GM19328 (cell line): Measurements from ENCODE around the gene SLC9C2.
"Not testable (repeated sequence)": the region's sequence is repeated elsewhere in the genome, so short reads cannot be mapped to it uniquely, and the experiment has no call there.

ENCODE experiments used
- ATAC-seq: cut with Tn5 transposase; IDR thresholded peaks from one replicate; pipeline ENCODE4 v1.9.1; 2021; ENCODE audit warnings: mild to moderate bottlenecking, moderate library complexity; ENCODE audit not compliant: unreplicated experiment

SLC9C2 gene

DNA sequence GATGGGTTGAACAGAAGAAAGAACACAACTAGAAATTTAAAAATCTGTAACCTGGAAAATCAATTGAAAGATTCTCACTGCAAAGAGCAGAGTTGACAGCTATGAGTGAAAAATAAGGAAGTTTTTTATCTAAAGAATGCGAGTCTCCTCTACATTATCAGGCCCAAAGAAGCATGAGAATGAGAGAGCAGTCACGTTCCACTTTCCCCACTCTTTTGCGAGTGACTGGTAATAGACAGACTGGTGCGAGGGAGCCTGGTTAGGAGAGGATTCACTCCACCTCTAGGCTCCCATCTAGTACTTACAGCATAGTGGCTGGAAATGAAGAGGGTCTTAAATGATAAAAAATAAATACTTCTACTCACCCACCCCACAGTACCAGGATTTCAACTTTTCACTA is 73.8 kb downstream of the SLC9C2 start:
- no peak for ATAC-seq

- no peak for ATAC-seq
Observed at GRCh38 chr1:173527151-173527826, 75.6 kb downstream of the SLC9C2 start.

DNA sequence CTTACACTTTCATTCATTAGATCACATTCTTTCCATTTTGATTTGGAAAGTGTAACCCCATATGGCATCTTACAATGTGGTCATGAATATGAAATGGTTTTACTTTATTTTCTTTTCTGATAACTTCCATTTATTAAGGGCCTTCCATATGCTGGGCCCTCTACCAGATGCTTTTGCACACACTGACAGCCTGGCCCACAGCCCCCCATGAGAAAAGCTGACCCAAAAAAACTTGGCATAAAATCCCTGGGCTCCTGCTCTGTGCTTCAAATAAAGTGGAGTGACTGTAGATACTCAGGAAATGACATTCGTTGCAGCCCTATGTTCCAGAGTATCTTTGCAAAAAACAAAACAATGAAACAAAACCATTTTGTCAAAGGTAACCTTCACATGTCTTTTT is 76.9 kb downstream of the SLC9C2 start:
- ATAC-seq = no peak

DNA sequence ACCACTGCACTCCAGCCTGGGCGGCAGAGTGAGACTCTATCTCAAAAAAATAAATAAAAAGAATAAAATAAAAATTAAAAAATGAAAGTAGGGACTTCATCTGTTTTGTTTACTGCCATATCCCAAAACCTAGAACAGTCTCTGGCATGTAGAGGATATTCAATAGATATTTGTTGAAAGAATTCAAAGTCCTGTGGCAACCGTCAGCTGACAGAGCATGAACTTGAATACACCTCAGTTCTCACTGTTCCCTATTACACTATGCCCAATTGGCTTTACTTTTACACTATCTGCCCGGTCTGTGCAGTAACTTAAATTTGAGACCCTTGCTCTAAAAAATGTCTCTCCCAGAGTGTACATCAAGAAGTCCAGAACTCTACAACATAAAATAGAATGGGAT is 79.5 kb downstream of the SLC9C2 start:
- ATAC-seq = no peak

- ATAC-seq = no peak
Observed at GRCh38 chr1:173520799-173521198, 82.1 kb downstream of the SLC9C2 start.

GRCh38 chr1:173514503-173514902 is 88.4 kb downstream of the SLC9C2 start:
- ATAC-seq = not testable (repeated sequence)

DNA sequence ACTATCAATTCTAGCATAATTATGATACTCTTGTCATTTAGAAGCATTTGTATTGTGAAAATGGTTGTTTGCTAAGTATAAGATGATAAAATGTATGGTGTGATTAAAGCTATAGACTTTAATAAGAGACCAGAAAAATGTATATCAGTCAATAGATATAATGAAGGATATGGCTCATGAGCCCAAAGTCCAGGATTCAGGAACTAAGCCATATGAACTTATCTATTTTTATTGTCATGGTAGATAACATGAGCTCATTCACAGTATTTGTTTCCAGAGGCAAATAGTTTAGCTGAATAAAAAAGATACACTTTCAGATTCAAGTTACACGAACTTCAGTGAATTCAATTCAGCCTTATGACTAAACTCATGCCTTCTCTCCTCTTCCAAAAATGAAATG is 93.1 kb downstream of the SLC9C2 start:
- ATAC-seq = no peak

DNA sequence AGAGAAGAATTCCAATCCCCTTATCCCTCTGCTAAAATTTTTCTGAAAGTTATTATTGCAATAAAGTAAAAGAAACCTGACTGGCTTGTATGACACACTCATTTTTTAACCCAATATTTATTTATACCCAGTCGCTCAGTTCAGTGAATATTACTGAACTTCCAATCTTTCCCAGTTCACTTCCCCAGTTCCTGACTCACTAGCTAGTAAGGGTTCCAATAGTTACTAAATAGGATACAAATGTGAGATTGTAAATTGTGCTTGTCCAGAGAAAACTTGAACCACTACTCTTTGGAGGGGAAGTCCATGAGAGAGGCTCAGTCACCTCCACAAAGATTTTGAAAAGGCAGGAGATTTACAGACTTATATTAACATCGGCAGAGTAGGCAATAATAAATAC is 94.3 kb downstream of the SLC9C2 start:
- ATAC-seq = no peak

DNA sequence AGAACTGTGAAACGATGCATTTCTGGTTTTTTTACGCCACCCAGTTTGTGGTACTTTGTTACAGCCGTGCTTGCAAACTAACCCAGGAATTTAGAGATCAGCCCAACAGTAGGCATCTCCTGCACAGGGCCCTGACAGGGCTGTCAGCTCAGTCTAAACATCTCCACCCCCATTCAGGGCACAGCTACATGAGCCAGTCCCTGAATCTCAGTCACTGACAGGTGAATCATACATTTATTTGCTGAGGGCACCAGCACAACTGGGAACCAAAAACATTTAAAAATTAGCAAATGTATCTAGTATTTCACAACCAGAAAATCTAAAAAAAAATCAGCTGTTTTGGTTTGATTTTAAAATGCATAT is 95.0 kb downstream of the SLC9C2 start:
- no peak for ATAC-seq

GRCh38 chr1:173507205-173507846 is 95.5 kb downstream of the SLC9C2 start:
- ATAC-seq = no peak

DNA sequence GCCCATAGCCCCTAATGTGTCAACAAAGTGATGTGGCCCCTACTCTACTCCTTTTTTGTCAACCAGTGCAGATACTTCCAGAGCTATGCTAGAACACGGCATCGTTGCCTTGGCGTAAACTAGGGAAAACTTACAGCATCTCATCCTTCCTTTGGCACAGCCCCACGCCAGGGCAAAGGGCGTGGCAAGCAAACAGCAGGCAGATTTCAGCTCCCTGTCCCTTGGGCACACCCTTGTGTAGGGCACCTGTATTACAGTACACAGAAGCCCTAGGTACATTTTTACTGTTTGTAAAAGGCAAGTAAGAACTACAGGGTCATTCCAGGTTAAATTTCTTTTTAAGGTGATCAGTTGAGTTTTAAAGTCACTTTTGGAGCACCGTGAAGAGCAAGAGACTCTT is 96.4 kb downstream of the SLC9C2 start:
- no peak for ATAC-seq

DNA sequence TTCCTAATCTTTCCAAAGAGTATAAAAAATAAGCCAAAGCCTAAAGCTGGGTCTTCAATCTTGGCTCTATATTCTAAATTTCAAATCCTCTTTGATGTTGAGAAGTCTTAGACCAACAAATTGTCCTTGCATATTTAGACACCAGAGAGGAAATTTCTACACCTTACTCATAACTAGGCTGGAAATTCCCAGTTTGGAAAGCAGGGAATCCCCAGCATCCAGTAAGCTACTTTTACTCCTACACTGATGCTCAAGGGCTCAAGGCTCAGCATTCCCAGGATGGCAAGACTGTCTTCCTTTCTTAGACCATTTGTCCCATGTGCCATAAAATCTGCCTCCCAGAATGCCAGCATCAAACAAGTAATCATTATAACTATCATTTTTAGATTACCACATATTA is 97.5 kb downstream of the SLC9C2 start:
- no peak for ATAC-seq

- ATAC-seq = no peak
Observed at GRCh38 chr1:173504268-173504667, 98.6 kb downstream of the SLC9C2 start.

DNA sequence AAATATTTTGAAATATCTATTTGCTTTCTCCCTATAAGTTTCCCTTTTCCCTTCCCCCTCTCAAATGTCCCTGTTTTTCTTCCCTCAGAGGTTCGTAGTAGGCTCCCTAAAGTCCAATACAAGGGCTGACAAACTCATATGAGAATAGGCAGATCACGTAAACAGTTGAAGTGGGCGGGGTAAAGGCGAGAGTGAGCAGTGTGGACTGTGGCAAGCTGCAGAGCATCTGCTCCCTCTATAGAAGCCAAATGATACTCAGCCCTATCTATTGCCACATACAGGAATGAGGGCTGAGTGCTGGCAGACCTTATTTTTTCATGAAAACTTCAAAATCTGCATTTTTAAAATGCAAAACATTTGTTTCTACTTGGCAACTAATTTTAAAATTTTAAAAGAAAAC is 99.5 kb downstream of the SLC9C2 start:
- ATAC-seq = no peak

- no peak for ATAC-seq
Observed at GRCh38 chr1:173502104-173502503, 100.8 kb downstream of the SLC9C2 start.

- no peak for ATAC-seq
Observed at GRCh38 chr1:173499729-173500128, 103.1 kb downstream of the SLC9C2 start.

- no peak for ATAC-seq
Observed at GRCh38 chr1:173496757-173497320, 106.0 kb downstream of the SLC9C2 start.

DNA sequence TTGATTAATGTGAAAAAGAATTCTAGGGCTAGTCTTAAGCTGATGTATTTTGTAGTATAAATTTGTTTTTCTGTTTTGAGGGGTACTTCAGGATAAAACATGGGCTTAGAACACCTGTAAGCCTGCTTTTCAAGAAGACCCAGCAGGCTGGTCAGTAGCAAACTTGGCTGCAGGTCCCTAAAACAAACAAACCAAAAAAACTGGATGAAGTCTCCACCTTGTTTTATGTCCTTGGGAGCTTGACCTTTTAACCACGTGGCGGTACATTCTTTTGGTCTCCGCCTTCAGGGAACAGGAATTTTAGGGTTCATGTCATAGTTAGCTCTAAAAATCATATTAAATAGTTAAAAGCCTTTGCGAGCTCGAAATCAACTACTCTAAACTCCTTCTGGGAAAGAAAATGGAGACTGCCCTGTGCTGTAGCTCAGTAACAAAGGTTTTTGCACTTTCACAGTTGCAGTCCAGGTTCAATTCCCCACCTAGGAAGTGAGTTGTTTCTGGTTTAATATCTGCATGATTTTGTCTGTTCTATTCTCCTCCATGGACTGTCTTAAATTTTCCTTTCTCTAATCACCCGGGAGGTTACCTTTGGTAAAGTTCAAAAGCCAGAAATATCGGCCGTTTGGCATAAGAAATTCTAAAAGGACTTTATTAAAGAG is 107.1 kb downstream of the SLC9C2 start:
- no peak for ATAC-seq

DNA sequence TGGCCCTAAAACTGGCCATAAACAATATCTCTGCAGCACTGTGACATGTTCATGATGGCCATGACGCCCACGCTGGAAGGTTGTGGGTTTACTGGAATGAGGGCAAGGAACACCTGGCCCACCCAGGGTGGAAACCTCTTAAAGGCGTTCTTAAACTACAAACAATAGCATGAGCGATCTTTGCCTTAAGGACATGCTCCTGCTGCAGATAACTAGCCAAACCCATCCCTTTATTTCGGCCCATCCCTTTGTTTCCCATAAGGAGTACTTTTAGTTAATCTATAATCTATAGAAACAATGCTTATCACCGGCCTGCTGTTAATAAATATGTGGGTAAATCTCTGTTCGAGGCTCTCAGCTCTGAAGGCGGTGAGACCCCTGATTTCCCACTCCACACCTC is 109.7 kb downstream of the SLC9C2 start:
- not testable (repeated sequence) for ATAC-seq

DNA sequence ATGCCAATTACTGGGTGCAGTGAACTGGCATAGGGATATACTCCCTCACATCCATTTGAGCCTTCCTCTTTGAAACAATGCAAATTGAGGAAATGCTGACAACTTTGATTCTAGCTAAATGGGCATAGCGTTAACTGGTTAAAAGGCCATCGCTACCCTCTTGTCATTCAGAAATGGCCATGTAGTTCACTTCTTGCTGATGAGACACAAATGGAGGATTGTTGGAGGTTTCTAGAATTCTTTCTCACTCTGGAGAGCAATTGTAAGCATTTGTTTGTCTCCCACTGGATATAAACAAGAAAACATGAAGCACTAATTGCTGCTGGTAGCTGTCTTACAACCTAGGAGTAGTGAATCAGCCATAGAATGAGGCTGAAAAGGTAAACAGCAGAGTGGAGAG is 111.4 kb downstream of the SLC9C2 start:
- no peak for ATAC-seq

DNA sequence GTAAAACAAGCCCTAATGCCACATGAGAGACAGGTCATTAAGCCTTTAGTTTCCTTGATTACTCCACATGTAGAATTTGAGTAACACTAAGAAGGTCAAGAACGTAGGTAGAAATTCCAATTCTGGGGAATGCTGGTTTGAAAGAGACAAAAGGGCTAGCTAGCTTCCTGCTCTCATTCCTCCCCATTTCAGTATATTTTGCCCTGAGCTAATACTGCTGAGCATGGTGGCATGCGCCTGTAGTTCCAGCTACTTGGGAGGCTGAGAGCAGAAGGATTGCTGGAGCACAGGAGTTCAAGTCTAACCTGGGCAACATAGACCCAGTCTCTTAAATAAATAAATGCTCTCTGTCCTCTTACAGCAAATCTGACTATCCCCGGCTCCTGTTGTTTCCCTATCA is 112.9 kb downstream of the SLC9C2 start:
- no peak for ATAC-seq

DNA sequence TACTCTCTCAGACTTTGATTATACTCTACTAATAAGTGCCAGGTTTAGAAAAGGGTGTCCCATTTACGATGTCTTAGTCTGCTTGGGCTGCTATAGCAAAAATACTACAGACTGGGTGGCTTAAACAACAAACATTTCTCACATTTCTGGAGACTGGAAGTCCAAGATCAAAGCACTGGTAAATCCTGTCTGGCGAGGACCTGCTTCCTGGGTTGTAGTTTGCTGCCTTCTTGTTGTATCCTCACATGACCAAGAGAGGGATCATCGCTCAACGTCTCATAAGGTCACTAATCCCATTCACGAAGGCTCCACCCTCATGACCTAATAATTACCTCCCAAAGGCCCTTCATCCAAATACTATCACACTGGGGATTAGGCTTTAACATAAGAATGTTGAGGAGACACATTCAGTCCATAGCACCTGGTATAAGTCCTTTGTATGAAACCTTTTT is 113.7 kb downstream of the SLC9C2 start:
- ATAC-seq = no peak
